Tracheal epithelial cell (primary cell): ENCODE results near the gene ARMCX2. TPM values are rescaled to one million over a fixed set of nuclear protein-coding genes. Genes with fewer than 3 reads are reported as not detected.

Source experiments
- total RNA-seq: library from RNA; depleted of rRNA; stranded (reverse); fragments of >200 nt; gene quantifications from 2 replicates; pipeline ENCODE4 v1.2.1, GENCODE V29; 2014

The ARMCX2 gene
- total RNA-seq: 37.9 and 58.3 TPM in 2 replicates

GRCh38 chrX:101659601-101660063, at the start of gene ARMCX2:
ARMCX2 (minus strand) TSS chrX:101659850; CDS start chrX:101657588, 2,262 bp downstream.

GRCh38 chrX:101617211-101618191, 42.1 kb downstream of the ARMCX2 start, which contains the start of gene ARMCX6:
ARMCX6 (minus strand) TSS chrX:101618000; CDS start chrX:101616620, 1,380 bp downstream.

Other genes with a start within 250 kb of the ARMCX2 start
- gene ARMCX4, start 174.4 kb downstream of the ARMCX2 start, total RNA-seq: 0.43 and 0.72 TPM in 2 replicates
- 7.2 and 15.7 TPM in 2 replicates for gene ARMCX1, start 109.3 kb downstream of the ARMCX2 start, total RNA-seq
- 15.1 and 21.0 TPM in 2 replicates for gene ARMCX6, start 41.9 kb downstream of the ARMCX2 start, total RNA-seq
- 24.3 and 36.4 TPM in 2 replicates for gene ARMCX3, start 36.7 kb downstream of the ARMCX2 start, total RNA-seq